Neuronal stem cell (in vitro differentiated cells): Measurements from ENCODE around the gene PARP12. TPM values are rescaled to one million over a fixed set of nuclear protein-coding genes. Genes with fewer than 3 reads are reported as not detected.
"Not testable (repeated sequence)": the region's sequence is repeated elsewhere in the genome, so short reads cannot be mapped to it uniquely, and the experiment has no call there.

Experiments
- DNase-seq: peaks from one replicate; pipeline ENCODE4 v3.0.0-alpha.2; 2013; ENCODE audit warnings: low spot score
- H2AFZ ChIP-seq: one replicate; pipeline ENCODE4 v1.6.1; 2013; ENCODE audit warnings: mild to moderate bottlenecking, low read length, inconsistent platforms
- H2AK5ac ChIP-seq: 2 replicates; pipeline ENCODE4 v1.6.1; 2013; ENCODE audit warnings: low read depth, mild to moderate bottlenecking, inconsistent platforms, low read length, moderate library complexity, mixed read lengths
- H2BK120ac ChIP-seq: 2 replicates; pipeline ENCODE4 v1.6.1; 2013; ENCODE audit warnings: low read depth, mild to moderate bottlenecking, inconsistent platforms, low read length, moderate library complexity, mixed read lengths
- H2BK12ac ChIP-seq: one replicate; pipeline ENCODE4 v1.6.1; 2013; ENCODE audit warnings: low read length, inconsistent platforms
- H2BK15ac ChIP-seq: 2 replicates; pipeline ENCODE4 v1.6.1; 2013; ENCODE audit warnings: mild to moderate bottlenecking, low read length, inconsistent platforms, mixed read lengths
- H2BK5ac ChIP-seq: one replicate; pipeline ENCODE4 v1.6.1; 2013; ENCODE audit warnings: inconsistent platforms, mild to moderate bottlenecking, low read length, moderate library complexity
- H3K14ac ChIP-seq: one replicate; pipeline ENCODE4 v1.6.1; 2013; ENCODE audit warnings: low read length, inconsistent platforms
- H3K18ac ChIP-seq: 2 replicates; pipeline ENCODE4 v1.6.1; 2013; ENCODE audit warnings: low read length, inconsistent platforms
- H3K23ac ChIP-seq: 2 replicates; pipeline ENCODE4 v1.6.1; 2013; ENCODE audit warnings: low read depth, mild to moderate bottlenecking, mixed read lengths, low read length, inconsistent platforms; ENCODE audit not compliant: poor library complexity
- H3K27ac ChIP-seq: replicated peaks from 3 replicates; pipeline ENCODE4 v1.5.1; 2013; ENCODE audit warnings: low read length, inconsistent platforms
- H3K27me3 ChIP-seq, 3 experiments: 2 replicates each; pipeline ENCODE4 v1.6.1; 2013; ENCODE audit warnings: low read length in 3 of 3, mild to moderate bottlenecking in 2 of 3, inconsistent platforms in 1 of 3, low read depth in 1 of 3, mixed read lengths in 1 of 3, moderate library complexity in 1 of 3; ENCODE audit not compliant: control insufficient read depth in 3 of 3, insufficient read depth in 3 of 3
- H3K36me3 ChIP-seq, 2 donors: replicated peaks in 1 of 2; 2 replicates each; pipeline ENCODE4 v1.6.1; 2013; ENCODE audit warnings: low read length in 2 of 2; ENCODE audit not compliant: control insufficient read depth in 2 of 2, insufficient read depth in 2 of 2
- H3K4ac ChIP-seq: 2 replicates; pipeline ENCODE4 v1.6.1; 2013; ENCODE audit warnings: inconsistent platforms, mild to moderate bottlenecking, low read length, moderate library complexity
- H3K4me1 ChIP-seq, 2 donors: 1 replicate in 1 of 2; 2 replicates in 1 of 2; pipeline ENCODE4 v1.6.1; 2013; ENCODE audit warnings: low read length in 2 of 2, low read depth in 1 of 2; ENCODE audit not compliant: control insufficient read depth in 2 of 2, insufficient read depth in 1 of 2
- H3K4me2 ChIP-seq: one replicate; pipeline ENCODE4 v1.6.1; 2013; ENCODE audit warnings: mild to moderate bottlenecking, low read length, inconsistent platforms; ENCODE audit not compliant: insufficient read depth, poor library complexity, severe bottlenecking
- H3K4me3 ChIP-seq, 2 donors: 2 replicates each; pipeline ENCODE4 v1.5.1; 2013; ENCODE audit warnings: low read length in 2 of 2, mild to moderate bottlenecking in 2 of 2, inconsistent platforms in 1 of 2, moderate library complexity in 1 of 2
- H3K79me1 ChIP-seq: one replicate; pipeline ENCODE4 v1.6.1; 2013; ENCODE audit warnings: low read depth, mild to moderate bottlenecking, inconsistent platforms, low read length, moderate library complexity
- H3K9ac ChIP-seq: one replicate; pipeline ENCODE4 v1.6.1; 2013; ENCODE audit warnings: mild to moderate bottlenecking, low read depth, low read length, inconsistent platforms; ENCODE audit not compliant: poor library complexity
- H3K9me3 ChIP-seq, 2 donors: replicated peaks in 1 of 2; 2 replicates each; pipeline versions ENCODE3 to v1.6.1; 2013; ENCODE audit warnings: low read length in 2 of 2, mild to moderate bottlenecking in 2 of 2, inconsistent platforms in 1 of 2, low read depth in 1 of 2, mixed read lengths in 1 of 2, moderate library complexity in 1 of 2; ENCODE audit not compliant: control insufficient read depth in 2 of 2, insufficient read depth in 1 of 2
- H4K8ac ChIP-seq: one replicate; pipeline ENCODE4 v1.6.1; 2013; ENCODE audit warnings: low read depth, mild to moderate bottlenecking, inconsistent platforms, low read length, moderate library complexity
- H4K91ac ChIP-seq: one replicate; pipeline ENCODE4 v1.6.1; 2013; ENCODE audit warnings: low read length, low read depth, mild to moderate bottlenecking, inconsistent platforms; ENCODE audit not compliant: poor library complexity
- WGBS, 2 donors: extraction: QIAGEN DNeasy Blood & Tissue Kit; methylation state at CpG; one replicate each; pipeline ENCODE4 v1.1.7; 2013; ENCODE audit warnings: missing lambda C conversion rate in 2 of 2, mixed read lengths in 1 of 2; ENCODE audit not compliant: insufficient read length in 2 of 2, insufficient replicate concordance in 1 of 2; ENCODE audit errors: extremely low coverage in 2 of 2; 5-methylcytosine and 5-hydroxymethylcytosine counted together
- polyA plus RNA-seq, 2 experiments: library from polyadenylated mRNA; stranded (reverse); fragments of 200-250 nt; gene quantifications; one replicate each; pipeline ENCODE4 v1.2.3, GENCODE V29; 2013

Gene PARP12, protein sequence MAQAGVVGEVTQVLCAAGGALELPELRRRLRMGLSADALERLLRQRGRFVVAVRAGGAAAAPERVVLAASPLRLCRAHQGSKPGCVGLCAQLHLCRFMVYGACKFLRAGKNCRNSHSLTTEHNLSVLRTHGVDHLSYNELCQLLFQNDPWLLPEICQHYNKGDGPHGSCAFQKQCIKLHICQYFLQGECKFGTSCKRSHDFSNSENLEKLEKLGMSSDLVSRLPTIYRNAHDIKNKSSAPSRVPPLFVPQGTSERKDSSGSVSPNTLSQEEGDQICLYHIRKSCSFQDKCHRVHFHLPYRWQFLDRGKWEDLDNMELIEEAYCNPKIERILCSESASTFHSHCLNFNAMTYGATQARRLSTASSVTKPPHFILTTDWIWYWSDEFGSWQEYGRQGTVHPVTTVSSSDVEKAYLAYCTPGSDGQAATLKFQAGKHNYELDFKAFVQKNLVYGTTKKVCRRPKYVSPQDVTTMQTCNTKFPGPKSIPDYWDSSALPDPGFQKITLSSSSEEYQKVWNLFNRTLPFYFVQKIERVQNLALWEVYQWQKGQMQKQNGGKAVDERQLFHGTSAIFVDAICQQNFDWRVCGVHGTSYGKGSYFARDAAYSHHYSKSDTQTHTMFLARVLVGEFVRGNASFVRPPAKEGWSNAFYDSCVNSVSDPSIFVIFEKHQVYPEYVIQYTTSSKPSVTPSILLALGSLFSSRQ
- 0.32 TPM for polyA plus RNA-seq (2013, experiment 1 of 2)
- 0.43 TPM for polyA plus RNA-seq (2013, experiment 2 of 2)

DNA sequence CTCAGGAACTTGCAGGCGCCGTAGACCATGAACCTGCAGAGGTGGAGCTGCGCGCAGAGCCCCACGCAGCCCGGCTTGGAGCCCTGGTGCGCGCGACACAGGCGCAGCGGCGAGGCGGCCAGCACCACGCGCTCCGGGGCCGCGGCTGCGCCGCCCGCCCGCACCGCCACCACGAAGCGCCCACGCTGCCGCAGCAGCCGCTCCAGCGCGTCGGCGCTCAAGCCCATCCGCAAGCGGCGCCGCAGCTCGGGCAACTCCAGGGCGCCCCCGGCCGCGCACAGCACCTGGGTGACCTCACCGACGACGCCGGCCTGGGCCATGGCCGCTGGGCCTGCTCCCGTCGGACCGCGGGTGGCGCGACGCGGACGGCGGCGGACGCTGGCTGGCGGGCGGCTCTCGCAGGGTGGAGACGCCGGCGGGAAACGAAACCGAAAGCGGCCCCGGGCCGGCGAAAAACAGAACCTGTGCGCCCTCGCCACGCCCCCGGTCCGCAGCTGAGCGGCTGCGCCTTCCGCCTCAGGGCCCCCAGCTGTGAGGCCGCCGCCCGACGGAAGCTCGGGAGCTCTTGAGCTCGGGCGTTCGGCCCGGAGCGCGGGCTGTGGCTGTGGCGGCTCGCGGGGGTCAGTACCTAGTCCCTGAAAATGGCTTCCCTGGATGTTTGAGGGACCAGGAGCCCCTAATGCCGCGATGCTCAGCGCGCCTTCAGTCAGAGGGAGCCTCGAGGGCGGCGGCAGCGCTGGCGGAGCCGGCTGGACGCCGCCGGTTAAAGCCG lies at the start of gene PARP12:
Gene PARP12, minus strand, starts transcription at position 424 of the 772 bp plus-strand sequence. Its CDS starts 104 bp downstream, at position 320.
- Histone ChIP-seq H3K23ac (peak within 1 kb of the TSS; percentile 78), H2BK15ac (no peak within 1 kb of the TSS), H3K36me3 (no peaks in the 10 kb centered on the region), H4K91ac (no peak within 1 kb of the TSS), H3K9me3 (peaks cover 5 to 19% of the 10 kb centered on the region in 2 donors), H3K79me1 (no peaks in the 10 kb centered on the region), H2BK120ac (no peak within 1 kb of the TSS), H3K27me3 (peaks cover 14 to 35% (median 31%) of the 10 kb centered on the region in 3 experiments), H4K8ac (no peak within 1 kb of the TSS), H2AK5ac (no peak within 1 kb of the TSS), H3K4me2 (peak within 1 kb of the TSS; percentile 96), H2BK12ac (no peak within 1 kb of the TSS), H3K14ac (no peak within 1 kb of the TSS), H3K9ac (peak within 1 kb of the TSS; percentile 93), H3K4me1 (no peaks in the 10 kb centered on the region), H3K4me3 (peak within 1 kb of the TSS; percentile 41 to 78), H2BK5ac (no peak within 1 kb of the TSS), H3K4ac (no peak within 1 kb of the TSS), H3K18ac (peak within 1 kb of the TSS; percentile 89), H2AFZ (peak within 1 kb of the TSS; percentile 94), H3K27ac (no peak within 1 kb of the TSS)
- WGBS, 2 donors: no CpG with 5 or more reads among the region's 106 CpGs
- peak; percentile 27 for DNase-seq

DNA sequence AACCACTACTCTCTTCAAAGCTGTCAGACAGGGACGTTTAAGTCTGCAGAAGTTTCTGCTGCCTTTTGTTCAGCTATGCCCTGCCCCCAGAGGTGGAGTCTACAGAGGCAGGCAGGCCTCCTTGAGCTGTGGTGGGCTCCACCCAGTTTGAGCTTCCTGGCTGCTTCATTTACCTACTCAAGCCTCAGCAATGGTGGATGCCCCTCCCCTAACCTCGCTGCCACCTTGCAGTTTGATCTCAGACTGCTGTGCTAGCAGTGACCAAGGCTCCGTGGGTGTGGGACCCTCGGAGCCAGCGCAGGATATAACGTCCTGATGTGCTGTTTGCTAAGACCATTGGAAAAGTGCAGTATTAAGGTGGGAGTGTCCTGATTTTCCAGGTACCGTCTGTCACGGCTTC lies 46.0 kb upstream of the PARP12 start:
- H3K4me1 ChIP-seq, H3K27me3 ChIP-seq, H2BK15ac ChIP-seq, H4K8ac ChIP-seq, H3K23ac ChIP-seq, H2AFZ ChIP-seq, DNase-seq, H4K91ac ChIP-seq, H3K14ac ChIP-seq, H2BK120ac ChIP-seq, H3K4ac ChIP-seq, H3K4me2 ChIP-seq, H3K4me3 ChIP-seq, H2BK12ac ChIP-seq, H2BK5ac ChIP-seq, H2AK5ac ChIP-seq, H3K18ac ChIP-seq, H3K9ac ChIP-seq, H3K79me1 ChIP-seq, H3K27ac ChIP-seq, H3K9me3 ChIP-seq: not testable (repeated sequence)
- WGBS, 2 donors: no CpG with 5 or more reads among the region's 8 CpGs
- H3K36me3 ChIP-seq: peaks cover 6 to 30% of the 10 kb centered on the region in 2 donors

DNA sequence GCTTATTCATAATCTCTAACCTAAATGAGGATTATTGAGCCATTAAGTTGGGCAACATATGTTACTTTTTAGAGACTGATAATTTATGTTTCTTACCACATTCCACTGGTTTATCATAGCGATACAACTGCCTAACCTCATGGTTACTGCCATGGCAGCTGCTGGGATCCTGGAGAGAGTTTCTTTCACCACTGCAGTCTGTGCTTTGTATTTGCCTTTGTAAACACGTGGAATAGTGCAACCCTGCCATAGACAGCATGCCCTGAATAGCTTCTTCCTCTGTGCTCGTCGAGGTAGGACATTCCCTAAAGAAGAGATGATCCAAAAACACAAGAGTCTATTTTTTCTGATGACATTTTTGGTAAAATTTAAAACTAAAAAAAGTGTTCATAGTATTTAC lies 33.7 kb upstream of the PARP12 start:
- no peak overlapping the region for H2BK120ac ChIP-seq
- no peak overlapping the region for H3K27ac ChIP-seq
- H4K91ac ChIP-seq: no peak overlapping the region
- no peak overlapping the region for H2AFZ ChIP-seq
- no peak overlapping the region for H2AK5ac ChIP-seq
- H3K36me3 ChIP-seq: peaks cover 9 to 71% of the 10 kb centered on the region in 2 donors
- no peak overlapping the region for H3K4me3 ChIP-seq
- WGBS, 2 donors: no CpG with 5 or more reads among the region's 4 CpGs
- H3K27me3 ChIP-seq: no peaks in the 10 kb centered on the region
- no peaks in the 10 kb centered on the region for H3K9me3 ChIP-seq
- H2BK12ac ChIP-seq: no peak overlapping the region
- no peak for DNase-seq
- H3K4ac ChIP-seq: no peak overlapping the region
- H2BK5ac ChIP-seq: no peak overlapping the region
- no peaks in the 10 kb centered on the region for H3K4me1 ChIP-seq
- no peak overlapping the region for H3K18ac ChIP-seq
- H3K4me2 ChIP-seq: no peak overlapping the region
- H3K79me1 ChIP-seq: no peaks in the 10 kb centered on the region
- H4K8ac ChIP-seq: no peak overlapping the region
- no peak overlapping the region for H3K23ac ChIP-seq
- no peak overlapping the region for H2BK15ac ChIP-seq
- H3K14ac ChIP-seq: no peak overlapping the region
- H3K9ac ChIP-seq: no peak overlapping the region
